GM19468 (cell line): ENCODE measurements around the gene EMC1.
A peak's percentile ranks its signal among the peaks of the same experiment; 100 is the strongest.
"Not testable (repeated sequence)": the region's sequence is repeated elsewhere in the genome, so short reads cannot be mapped to it uniquely, and the experiment has no call there.

Source experiments
- ATAC-seq: cut with Tn5 transposase; IDR thresholded peaks from one replicate; pipeline ENCODE4 v1.9.1; 2021; ENCODE audit warnings: mild to moderate bottlenecking, moderate library complexity, moderate number of reproducible peaks; ENCODE audit not compliant: unreplicated experiment; ENCODE audit errors: extremely low read depth

Gene EMC1

GRCh38 chr1:19251305-19252196 lies at the start of gene EMC1, which contains the start of gene MRTO4:
Gene EMC1 (minus strand): TSS chr1:19251524. CDS start chr1:19251509, 15 bp downstream.
Gene MRTO4 (plus strand): TSS chr1:19251805. CDS start chr1:19251836, 31 bp downstream.
- peak; percentile 32 for ATAC-seq

DNA sequence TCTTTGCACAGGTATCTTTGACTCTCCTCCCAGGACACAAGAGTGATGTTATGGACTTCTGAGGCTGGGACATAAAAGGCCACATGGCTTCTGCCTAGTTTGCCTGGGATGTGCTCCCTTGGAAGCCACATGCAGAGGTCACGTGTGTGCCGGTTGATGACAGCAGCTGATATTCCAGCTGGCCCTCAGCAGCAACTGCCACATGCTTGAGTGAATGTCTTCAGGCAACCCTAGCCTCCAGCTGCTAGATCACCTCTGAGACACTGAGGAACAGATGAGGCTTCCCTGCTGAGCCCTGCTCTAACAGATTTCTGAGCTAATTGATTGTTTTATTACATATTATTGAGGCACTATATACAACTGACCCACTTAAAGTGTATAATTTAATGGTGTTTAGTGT lies 48.9 kb upstream of the EMC1 start:
- no peak for ATAC-seq

DNA sequence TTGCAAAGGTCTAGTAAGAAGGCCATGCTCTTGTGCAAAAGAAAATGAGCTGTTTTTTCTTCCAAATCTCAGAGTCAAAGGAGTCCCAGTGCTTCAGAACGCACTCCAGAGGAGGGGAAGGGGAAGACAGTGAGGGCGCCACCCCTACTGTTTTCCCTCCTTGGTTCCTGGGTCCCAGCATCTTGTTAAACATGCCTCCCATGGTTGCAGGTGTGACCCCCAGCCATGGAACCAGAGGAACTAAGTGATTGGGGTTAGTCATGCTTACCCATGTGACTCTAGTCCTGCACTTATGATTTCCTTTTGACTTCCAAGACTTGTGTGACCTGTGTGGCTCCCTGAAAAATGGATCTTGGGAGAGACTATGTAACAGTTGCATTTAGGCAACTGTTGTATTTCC lies 43.3 kb upstream of the EMC1 start:
- ATAC-seq, result no peak

DNA sequence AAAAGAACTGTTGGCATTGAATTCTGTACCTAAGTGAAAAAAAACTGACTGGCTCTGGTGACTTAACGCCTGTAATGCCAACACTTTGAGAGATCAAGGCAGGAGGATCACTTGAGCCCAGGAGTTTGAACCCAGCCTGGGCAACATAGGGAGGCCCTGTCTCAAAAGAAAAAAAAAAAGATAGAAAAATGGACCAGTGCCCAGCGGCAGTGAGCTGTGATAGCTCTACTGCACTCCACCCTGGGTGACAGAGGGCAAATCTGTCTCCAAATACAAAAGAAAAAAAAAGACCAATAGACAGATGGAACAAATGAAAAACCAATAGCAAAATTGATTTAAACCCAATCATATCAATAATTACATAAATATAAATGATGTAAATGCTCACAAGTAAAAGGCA lies 37.9 kb upstream of the EMC1 start:
- no peak for ATAC-seq

DNA sequence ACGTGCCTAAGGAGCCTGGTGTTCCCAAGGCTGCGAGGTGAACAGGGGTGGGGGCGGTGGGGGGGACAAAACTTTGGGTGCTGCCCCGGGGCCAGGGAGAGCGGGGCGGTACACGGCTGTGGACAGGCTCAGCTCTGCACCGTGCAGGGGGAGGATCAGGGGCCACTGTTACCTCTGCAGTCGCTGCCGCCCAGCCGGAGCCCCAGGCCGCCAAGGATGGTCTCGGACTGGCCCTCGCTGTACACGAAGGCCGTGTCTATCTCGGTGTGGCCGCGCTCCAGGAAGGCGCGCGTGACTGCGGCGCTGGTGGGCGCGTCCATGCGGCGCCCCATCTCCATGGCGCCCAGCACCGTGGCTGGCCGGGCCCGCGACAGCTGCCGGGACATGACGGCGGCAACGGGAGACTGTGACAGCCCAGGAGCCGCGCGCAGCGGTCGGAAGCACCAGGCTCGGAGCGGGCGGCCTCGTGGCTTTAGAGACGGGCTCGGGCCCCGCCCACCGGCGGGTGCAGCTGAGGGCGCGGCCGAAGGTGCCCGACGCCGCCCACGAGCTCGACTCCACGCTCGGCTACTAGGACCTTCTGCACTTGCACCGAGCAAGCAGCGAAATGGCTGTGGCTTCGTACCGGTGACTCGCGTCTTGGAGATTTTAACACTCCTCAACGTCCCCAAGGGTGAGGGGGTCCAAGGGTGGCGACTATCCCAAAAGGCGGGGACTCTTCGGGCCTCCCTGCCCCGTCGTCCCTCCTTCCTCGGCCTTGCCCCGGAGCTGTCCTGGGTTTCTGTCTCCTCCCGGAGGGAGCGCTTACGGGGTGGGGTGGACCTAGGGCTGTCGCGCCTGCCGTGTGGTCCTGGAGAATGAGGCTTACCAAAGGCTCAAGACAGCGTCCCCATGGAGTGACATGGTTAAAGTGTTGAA lies 37.3 kb upstream of the EMC1 start, which contains the start of gene AKR7A3:
AKR7A3 (minus strand) TSS at position 447 of the 918 bp plus-strand sequence; CDS start at position 386, 61 bp downstream.
- ATAC-seq, result not testable (repeated sequence)

DNA sequence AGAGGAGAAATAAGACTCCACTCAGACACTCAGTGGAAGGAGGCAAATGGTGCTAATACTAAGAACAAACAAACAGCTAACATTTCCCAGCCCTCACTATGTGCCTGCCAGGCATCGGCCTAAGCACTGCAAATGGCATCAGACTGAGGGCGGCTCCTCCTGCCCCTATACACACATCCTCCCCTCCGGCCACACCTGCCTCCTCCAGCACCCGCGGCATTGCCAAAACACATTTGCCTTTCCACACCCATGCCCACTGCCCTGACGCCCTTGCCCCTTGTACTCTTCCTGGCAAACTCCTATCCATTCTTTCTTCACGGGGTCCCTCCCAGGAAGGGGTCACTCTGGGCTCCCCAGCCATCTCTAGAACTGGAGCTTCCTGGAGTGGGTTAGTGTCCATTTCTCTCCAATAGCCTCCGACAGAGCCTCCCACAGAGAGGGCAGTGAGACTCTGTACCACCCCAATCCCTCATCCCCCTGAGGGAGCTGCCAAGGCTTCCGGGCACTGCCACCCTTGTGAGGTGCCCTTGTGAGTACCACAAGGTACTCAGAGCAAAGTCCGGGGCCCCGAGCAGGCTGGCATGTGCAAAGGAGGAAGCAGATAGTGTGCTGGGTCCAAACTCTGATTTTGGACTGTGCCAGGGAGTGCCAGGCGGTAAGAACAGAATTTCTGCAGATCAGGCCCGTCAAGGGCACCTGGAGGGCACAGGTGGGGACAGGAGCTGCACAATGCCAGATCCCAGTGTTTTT lies 36.3 kb upstream of the EMC1 start:
- ATAC-seq, result no peak

DNA sequence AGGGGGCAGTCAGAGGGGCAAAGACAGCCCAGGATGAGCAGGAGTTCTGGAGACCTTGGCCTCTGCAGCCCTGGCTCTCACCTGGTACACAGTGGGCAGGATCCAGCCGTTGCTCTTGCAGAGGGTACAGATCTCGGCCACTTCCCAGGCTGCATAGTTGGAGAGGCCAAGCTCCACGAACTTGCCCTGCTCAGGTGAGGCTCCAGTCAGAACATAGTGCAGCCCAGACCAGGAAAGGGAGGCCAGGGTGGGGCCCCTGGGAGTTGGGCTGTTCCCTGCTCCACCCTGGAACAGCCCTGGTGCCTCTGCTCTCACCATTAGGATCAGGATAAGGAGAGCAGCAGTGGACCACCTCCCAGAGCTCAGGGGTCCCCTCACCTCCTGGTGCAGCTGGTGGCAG lies 34.5 kb upstream of the EMC1 start:
- ATAC-seq, result not testable (repeated sequence)

GRCh38 chr1:19285366-19285765 lies 34.0 kb upstream of the EMC1 start:
- not testable (repeated sequence) for ATAC-seq

GRCh38 chr1:19284881-19285280 lies 33.6 kb upstream of the EMC1 start:
- no peak for ATAC-seq

GRCh38 chr1:19283891-19284290 lies 32.6 kb upstream of the EMC1 start:
- no peak for ATAC-seq

DNA sequence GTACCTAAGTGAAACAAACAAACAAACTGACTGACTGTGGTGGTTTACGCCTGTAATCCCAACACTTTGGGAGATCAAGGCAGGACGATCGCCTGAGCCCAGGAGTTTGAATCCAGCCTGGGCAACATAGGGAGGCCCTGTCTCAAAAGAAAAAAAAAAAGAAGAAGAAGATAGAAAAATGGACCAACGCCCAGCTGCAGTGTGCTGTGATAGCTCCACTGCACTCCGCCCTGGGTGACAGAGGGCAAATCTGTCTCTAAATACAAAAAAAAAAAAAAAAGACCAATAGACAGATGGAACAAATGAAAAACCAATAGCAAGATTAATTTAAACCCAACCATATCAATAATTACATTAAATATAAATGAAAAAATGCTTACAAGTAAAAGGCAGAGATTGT lies 23.3 kb upstream of the EMC1 start:
- no peak for ATAC-seq

DNA sequence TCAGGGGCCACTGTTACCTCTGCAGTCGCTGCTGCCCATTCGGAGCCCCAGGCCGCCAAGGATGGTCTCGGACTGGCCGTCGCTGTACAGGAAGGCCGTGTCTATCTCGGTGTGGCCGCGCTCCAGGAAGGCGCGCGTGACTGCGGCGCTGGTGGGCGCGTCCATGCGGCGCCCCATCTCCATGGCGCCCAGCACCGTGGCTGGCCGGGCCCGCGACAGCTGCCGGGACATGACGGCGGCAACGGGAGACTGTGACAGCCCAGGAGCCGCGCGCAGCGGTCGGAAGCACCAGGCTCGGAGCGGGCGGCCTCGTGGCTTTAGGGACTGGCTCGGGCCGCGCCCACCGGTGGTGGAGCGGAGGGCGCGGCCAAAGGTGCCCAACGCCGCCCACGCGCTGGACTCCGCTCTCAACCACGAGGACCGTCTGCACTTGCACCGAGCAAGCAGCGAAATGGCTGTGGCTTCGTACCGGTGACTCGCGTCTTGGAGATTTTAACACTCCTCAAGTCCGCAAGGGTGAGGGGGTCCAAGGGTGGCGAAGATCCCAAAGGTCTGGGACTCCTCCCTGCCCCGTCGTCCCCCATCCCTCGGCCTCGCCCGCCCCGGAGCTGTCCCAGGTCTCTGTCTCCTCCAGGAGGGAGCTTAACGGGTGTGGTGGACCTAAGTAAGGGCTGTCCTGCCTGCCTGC lies 22.7 kb upstream of the EMC1 start:
- ATAC-seq, result not testable (repeated sequence)

- ATAC-seq, result no peak
Observed at GRCh38 chr1:19273106-19273843, 22.0 kb upstream of the EMC1 start.

- ATAC-seq, result no peak
Observed at GRCh38 chr1:19272064-19272463, 20.7 kb upstream of the EMC1 start.

DNA sequence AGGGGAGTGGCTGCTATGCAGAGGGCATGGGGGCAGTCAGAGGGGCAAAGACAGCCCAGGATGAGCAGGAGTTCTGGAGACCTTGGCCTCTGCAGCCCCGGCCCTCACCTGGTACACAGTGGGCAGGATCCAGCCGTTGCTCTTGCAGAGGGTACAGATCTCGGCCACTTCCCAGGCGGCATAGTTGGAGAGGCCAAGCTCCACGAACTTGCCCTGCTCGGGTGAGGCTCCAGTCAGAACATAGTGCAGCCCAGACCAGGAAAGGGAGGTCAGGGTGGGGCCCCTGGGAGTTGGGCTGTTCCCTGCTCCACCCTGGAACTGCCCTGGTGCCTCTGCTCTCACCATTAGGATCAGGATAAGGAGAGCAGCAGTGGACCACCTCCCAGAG lies 19.0 kb upstream of the EMC1 start:
- ATAC-seq, result not testable (repeated sequence)

- not testable (repeated sequence) for ATAC-seq
Observed at GRCh38 chr1:19269427-19270342, 18.4 kb upstream of the EMC1 start.

GRCh38 chr1:19268445-19268844 lies 17.1 kb upstream of the EMC1 start:
- ATAC-seq, result no peak

DNA sequence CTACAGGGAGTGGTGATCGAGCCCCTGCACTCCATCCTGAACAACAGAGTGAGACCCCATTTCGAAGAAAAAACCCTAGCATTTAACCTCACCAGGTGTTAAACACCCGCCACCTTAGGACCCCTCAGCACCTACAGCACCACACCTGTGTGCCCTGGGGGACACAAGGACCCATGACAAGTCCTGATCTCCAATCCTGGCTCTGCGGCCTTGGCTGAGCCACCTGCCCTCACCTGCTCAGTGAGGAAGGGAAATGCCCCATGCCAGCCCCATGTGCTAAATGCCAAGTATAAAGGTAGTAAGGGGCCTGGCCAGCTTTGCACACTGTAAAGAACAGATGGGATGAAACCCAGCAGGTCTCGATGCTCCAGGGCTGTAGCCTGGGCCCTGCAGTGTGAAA lies 11.4 kb upstream of the EMC1 start:
- ATAC-seq, result no peak
